Progenitor cell of endocrine pancreas (in vitro differentiated cells): Measurements from ENCODE around the gene TRPM2. TPM values are rescaled to one million over a fixed set of nuclear protein-coding genes. Genes with fewer than 3 reads are reported as not detected.

Source experiments
- DNase-seq: peaks from one replicate; pipeline ENCODE4 v3.0.0; 2021; ENCODE audit warnings: low spot score; ENCODE audit not compliant: unreplicated experiment
- H3K27ac Mint-ChIP-seq: 2 replicates; pipeline ENCODE4 v1.8.0; 2021; ENCODE audit warnings: mild to moderate bottlenecking, moderate library complexity, mixed read lengths
- H3K27me3 Mint-ChIP-seq: 2 replicates; pipeline ENCODE4 v1.8.0; 2021; ENCODE audit warnings: mixed read lengths
- H3K36me3 Mint-ChIP-seq: 2 replicates; pipeline ENCODE4 v1.8.0; 2022; ENCODE audit warnings: mixed read lengths; ENCODE audit not compliant: insufficient read depth
- H3K4me1 Mint-ChIP-seq: 2 replicates; pipeline ENCODE4 v1.8.0; 2021; ENCODE audit warnings: low read depth, mixed read lengths
- H3K4me3 Mint-ChIP-seq: 2 replicates; pipeline ENCODE4 v1.8.0; 2021; ENCODE audit warnings: low read depth, mild to moderate bottlenecking, moderate library complexity, mixed read lengths
- H3K9me3 Mint-ChIP-seq: 2 replicates; pipeline ENCODE4 v1.8.0; 2021; ENCODE audit warnings: low read depth, mixed read lengths
- total RNA-seq: library from RNA; stranded (reverse); gene quantifications from 2 replicates; pipeline ENCODE4 v1.2.1, GENCODE V29; 2021
- TF ChIP-seq, protein P1 (sequence below): fragments of 200-600 bp; sonication (generic); IDR thresholded peaks from one replicate; pipeline ENCODE4 v1.5.0; 2021; ENCODE audit warnings: antibody characterized with exemption, mild to moderate bottlenecking; ENCODE audit not compliant: unreplicated experiment

The TRPM2 gene
- total RNA-seq, 1 donor from 2014 or later, result 0.17 TPM

- TF ChIP-seq, protein P1, sequence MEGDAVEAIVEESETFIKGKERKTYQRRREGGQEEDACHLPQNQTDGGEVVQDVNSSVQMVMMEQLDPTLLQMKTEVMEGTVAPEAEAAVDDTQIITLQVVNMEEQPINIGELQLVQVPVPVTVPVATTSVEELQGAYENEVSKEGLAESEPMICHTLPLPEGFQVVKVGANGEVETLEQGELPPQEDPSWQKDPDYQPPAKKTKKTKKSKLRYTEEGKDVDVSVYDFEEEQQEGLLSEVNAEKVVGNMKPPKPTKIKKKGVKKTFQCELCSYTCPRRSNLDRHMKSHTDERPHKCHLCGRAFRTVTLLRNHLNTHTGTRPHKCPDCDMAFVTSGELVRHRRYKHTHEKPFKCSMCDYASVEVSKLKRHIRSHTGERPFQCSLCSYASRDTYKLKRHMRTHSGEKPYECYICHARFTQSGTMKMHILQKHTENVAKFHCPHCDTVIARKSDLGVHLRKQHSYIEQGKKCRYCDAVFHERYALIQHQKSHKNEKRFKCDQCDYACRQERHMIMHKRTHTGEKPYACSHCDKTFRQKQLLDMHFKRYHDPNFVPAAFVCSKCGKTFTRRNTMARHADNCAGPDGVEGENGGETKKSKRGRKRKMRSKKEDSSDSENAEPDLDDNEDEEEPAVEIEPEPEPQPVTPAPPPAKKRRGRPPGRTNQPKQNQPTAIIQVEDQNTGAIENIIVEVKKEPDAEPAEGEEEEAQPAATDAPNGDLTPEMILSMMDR, result no peak
- DNase-seq, result no peak
- H3K4me1 Mint-ChIP-seq, result peaks cover 11% of the 10 kb centered on the region
- H3K4me3 Mint-ChIP-seq, result peak overlapping the region; percentile 50
- no peak overlapping the region for H3K27ac Mint-ChIP-seq
- no peaks in the 10 kb centered on the region for H3K27me3 Mint-ChIP-seq
- H3K36me3 Mint-ChIP-seq, result peaks cover 5% of the 10 kb centered on the region
- H3K9me3 Mint-ChIP-seq, result peaks cover 22% of the 10 kb centered on the region
Measured at GRCh38 chr21:44483288-44484237, 130.1 kb downstream of the TRPM2 start.

DNA sequence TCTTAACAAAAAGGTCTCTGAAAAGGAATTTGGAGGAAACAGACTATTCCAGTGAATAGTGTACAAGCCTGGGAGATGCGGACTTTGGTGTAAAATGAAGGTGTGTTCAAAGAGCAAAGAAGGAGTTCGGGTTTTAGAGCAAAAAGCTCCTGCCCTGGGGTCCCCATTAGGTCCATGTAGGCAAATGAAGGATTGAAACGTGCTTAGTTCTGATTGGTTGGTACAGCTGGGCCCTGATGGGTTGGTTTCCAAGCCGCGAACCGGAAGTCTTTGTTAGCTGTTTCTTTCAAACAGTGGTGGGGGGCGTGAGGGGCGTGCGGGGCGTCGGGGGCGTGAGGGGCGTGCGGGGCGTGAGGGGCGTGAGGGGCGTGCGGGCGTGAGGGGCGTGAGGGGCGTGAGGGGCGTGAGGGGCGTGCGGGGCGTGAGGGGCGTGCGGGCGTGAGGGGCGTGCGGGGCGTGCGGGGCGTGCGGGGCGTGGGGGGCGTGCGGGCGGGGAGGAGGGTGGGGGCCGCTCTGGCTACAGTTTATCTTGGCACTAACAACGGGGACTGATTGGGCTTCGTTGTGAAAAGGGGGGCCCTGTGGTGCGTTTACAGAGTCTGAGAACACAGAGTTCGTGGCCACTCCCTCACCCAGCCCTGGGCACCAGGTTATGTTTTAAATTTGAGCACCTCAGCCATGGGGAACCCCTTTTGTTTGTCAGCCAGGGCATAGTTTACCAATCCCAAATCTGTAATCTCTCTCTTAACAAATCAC lies 131.3 kb downstream of the TRPM2 start:
- H3K36me3 Mint-ChIP-seq, result peaks cover 5% of the 10 kb centered on the region
- peak overlapping the region; percentile 10 for H3K27ac Mint-ChIP-seq
- DNase-seq, result no peak
- TF ChIP-seq, protein P1, result no peak
- H3K4me3 Mint-ChIP-seq, result peak overlapping the region; percentile 81
- H3K9me3 Mint-ChIP-seq, result peaks cover 18% of the 10 kb centered on the region
- peaks cover 11% of the 10 kb centered on the region for H3K4me1 Mint-ChIP-seq
- no peaks in the 10 kb centered on the region for H3K27me3 Mint-ChIP-seq

GRCh38 chr21:44485254-44485793 lies 131.9 kb downstream of the TRPM2 start:
- peak overlapping the region; percentile 81 for H3K4me3 Mint-ChIP-seq
- H3K9me3 Mint-ChIP-seq, result peaks cover 18% of the 10 kb centered on the region
- TF ChIP-seq, protein P1, result peak; percentile 49
- peaks cover 10% of the 10 kb centered on the region for H3K36me3 Mint-ChIP-seq
- peak overlapping the region; percentile 52 for H3K27ac Mint-ChIP-seq
- no peaks in the 10 kb centered on the region for H3K27me3 Mint-ChIP-seq
- peaks cover 11% of the 10 kb centered on the region for H3K4me1 Mint-ChIP-seq
- DNase-seq, result no peak

GRCh38 chr21:44485796-44486195 lies 132.4 kb downstream of the TRPM2 start:
- Mint-ChIP-seq H3K9me3 (peaks cover 18% of the 10 kb centered on the region), H3K27ac (no peak overlapping the region), H3K36me3 (peaks cover 10% of the 10 kb centered on the region), H3K4me3 (peak overlapping the region; percentile 81), H3K27me3 (no peaks in the 10 kb centered on the region), H3K4me1 (peaks cover 11% of the 10 kb centered on the region)
- TF ChIP-seq, protein P1, result no peak
- DNase-seq, result no peak

GRCh38 chr21:44486302-44486701 lies 132.9 kb downstream of the TRPM2 start:
- DNase-seq, result no peak
- Mint-ChIP-seq H3K4me3 (peak overlapping the region; percentile 81), H3K27ac (peak overlapping the region; percentile 80), H3K36me3 (peaks cover 13% of the 10 kb centered on the region), H3K4me1 (peaks cover 11% of the 10 kb centered on the region), H3K27me3 (no peaks in the 10 kb centered on the region), H3K9me3 (peaks cover 18% of the 10 kb centered on the region)
- TF ChIP-seq, protein P1, result no peak
